Nephron (organoid): ENCODE results near the gene CC2D1B.

Experiments
- H3K27ac Mint-ChIP-seq, 3 experiments: 2 replicates each; pipeline ENCODE4 v1.8.0; 2020; ENCODE audit warnings: mixed read lengths in 3 of 3, mild to moderate bottlenecking in 2 of 3, moderate library complexity in 1 of 3
- H3K27me3 Mint-ChIP-seq: 2 replicates; pipeline ENCODE4 v1.8.0; 2021; ENCODE audit warnings: low read depth, mild to moderate bottlenecking, moderate library complexity, mixed read lengths
- H3K36me3 Mint-ChIP-seq: 2 replicates; pipeline ENCODE4 v1.8.0; 2020; ENCODE audit warnings: low read depth, mixed read lengths
- H3K4me1 Mint-ChIP-seq: 2 replicates; pipeline ENCODE4 v1.8.0; 2020; ENCODE audit warnings: mixed read lengths
- H3K4me3 Mint-ChIP-seq, 3 experiments: 2 replicates each; pipeline ENCODE4 v1.8.0; 2020; ENCODE audit warnings: mild to moderate bottlenecking in 3 of 3, mixed read lengths in 3 of 3, moderate library complexity in 2 of 3
- H3K9me3 Mint-ChIP-seq: 2 replicates; pipeline ENCODE4 v1.8.0; 2020; ENCODE audit warnings: mixed read lengths
- TF ChIP-seq, protein P1 (sequence below), 3 experiments: fragments of 200-600 bp; sonication (generic); IDR thresholded peaks; one replicate each; pipeline ENCODE4 v1.5.0; 2021; ENCODE audit warnings: antibody characterized with exemption in 3 of 3; ENCODE audit not compliant: unreplicated experiment in 3 of 3

CC2D1B gene

GRCh38 chr1:52345252-52345651 is 20.8 kb downstream of the CC2D1B start:
- Mint-ChIP-seq H3K4me1 (no peaks in the 10 kb centered on the region), H3K27ac (no peak overlapping the region), H3K9me3 (no peaks in the 10 kb centered on the region), H3K27me3 (no peaks in the 10 kb centered on the region), H3K4me3 (no peak overlapping the region), H3K36me3 (peaks cover 41% of the 10 kb centered on the region)
- TF ChIP-seq, protein P1, sequence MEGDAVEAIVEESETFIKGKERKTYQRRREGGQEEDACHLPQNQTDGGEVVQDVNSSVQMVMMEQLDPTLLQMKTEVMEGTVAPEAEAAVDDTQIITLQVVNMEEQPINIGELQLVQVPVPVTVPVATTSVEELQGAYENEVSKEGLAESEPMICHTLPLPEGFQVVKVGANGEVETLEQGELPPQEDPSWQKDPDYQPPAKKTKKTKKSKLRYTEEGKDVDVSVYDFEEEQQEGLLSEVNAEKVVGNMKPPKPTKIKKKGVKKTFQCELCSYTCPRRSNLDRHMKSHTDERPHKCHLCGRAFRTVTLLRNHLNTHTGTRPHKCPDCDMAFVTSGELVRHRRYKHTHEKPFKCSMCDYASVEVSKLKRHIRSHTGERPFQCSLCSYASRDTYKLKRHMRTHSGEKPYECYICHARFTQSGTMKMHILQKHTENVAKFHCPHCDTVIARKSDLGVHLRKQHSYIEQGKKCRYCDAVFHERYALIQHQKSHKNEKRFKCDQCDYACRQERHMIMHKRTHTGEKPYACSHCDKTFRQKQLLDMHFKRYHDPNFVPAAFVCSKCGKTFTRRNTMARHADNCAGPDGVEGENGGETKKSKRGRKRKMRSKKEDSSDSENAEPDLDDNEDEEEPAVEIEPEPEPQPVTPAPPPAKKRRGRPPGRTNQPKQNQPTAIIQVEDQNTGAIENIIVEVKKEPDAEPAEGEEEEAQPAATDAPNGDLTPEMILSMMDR (IDR thresholded peaks at IDR 0.05; ENCODE audit: unreplicated experiment in 3 of 3), result no peak

- Mint-ChIP-seq H3K4me3 (no peak overlapping the region), H3K4me1 (no peaks in the 10 kb centered on the region), H3K27ac (no peak overlapping the region), H3K9me3 (no peaks in the 10 kb centered on the region), H3K36me3 (peaks cover 46% of the 10 kb centered on the region), H3K27me3 (no peaks in the 10 kb centered on the region)
- TF ChIP-seq, protein P1 (IDR thresholded peaks at IDR 0.05; ENCODE audit: unreplicated experiment in 3 of 3), result no peak
These were observed 22.0 kb downstream of the CC2D1B start for GRCh38 chr1:52343979-52344378.

DNA sequence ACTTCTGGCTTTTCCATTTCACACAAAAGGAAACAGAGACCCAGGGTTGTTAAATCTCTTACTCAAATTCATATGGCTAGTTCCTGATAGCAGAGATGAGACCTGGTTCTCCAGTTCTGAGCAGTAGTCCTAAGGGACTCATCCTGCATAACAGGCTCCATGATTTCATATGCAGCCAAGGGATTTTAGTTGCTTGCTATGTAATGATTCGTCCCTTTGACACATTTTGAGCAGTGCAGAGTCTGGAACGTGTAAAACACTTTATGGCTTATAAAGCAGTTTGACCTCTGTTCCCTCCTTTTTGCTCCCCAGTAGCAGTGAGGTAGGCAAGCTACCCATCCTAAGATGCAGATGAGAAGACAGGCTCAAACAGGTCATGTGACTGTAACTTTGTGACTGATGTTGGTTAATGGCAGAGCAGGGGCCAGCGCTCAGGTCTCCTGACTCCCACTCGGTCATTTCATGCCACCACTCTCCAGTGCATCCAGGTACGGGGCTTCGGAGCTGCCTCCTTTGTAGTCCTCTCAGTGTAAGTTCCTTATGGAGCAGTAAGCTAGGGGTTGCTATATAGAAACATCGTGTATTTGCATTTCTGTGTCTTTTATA is 24.2 kb downstream of the CC2D1B start:
- no peaks in the 10 kb centered on the region for H3K27me3 Mint-ChIP-seq
- no peaks in the 10 kb centered on the region for H3K4me1 Mint-ChIP-seq
- TF ChIP-seq, protein P1 (IDR thresholded peaks at IDR 0.05; ENCODE audit: unreplicated experiment in 3 of 3), result no peak
- peaks cover 33% of the 10 kb centered on the region for H3K36me3 Mint-ChIP-seq
- H3K27ac Mint-ChIP-seq, result no peak overlapping the region
- H3K4me3 Mint-ChIP-seq, result no peak overlapping the region
- H3K9me3 Mint-ChIP-seq, result no peaks in the 10 kb centered on the region

DNA sequence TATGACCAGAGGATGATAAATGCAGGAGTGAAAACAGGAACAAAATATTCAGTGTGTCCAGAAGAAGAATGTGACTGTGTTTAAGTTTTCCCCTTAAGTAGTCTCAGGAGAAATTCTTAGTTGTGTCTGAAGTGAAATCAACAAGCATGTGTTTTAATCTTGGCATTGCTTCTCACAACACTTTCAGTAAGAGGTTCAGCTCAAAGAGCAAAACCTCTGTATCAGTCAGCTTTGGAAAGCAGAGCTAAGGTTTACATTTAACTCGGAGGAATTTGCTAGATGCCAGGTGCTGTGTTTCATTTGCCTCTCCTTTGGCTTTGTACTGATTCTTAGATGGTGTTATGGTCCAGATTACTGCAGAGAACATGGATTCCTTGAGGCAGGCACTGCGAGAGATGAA is 28.6 kb downstream of the CC2D1B start:
- no peaks in the 10 kb centered on the region for H3K4me1 Mint-ChIP-seq
- TF ChIP-seq, protein P1 (IDR thresholded peaks at IDR 0.05; ENCODE audit: unreplicated experiment in 3 of 3), result no peak
- no peaks in the 10 kb centered on the region for H3K27me3 Mint-ChIP-seq
- no peak overlapping the region for H3K4me3 Mint-ChIP-seq
- H3K27ac Mint-ChIP-seq, result no peak overlapping the region
- H3K36me3 Mint-ChIP-seq, result peaks cover 28% of the 10 kb centered on the region
- H3K9me3 Mint-ChIP-seq, result no peaks in the 10 kb centered on the region

DNA sequence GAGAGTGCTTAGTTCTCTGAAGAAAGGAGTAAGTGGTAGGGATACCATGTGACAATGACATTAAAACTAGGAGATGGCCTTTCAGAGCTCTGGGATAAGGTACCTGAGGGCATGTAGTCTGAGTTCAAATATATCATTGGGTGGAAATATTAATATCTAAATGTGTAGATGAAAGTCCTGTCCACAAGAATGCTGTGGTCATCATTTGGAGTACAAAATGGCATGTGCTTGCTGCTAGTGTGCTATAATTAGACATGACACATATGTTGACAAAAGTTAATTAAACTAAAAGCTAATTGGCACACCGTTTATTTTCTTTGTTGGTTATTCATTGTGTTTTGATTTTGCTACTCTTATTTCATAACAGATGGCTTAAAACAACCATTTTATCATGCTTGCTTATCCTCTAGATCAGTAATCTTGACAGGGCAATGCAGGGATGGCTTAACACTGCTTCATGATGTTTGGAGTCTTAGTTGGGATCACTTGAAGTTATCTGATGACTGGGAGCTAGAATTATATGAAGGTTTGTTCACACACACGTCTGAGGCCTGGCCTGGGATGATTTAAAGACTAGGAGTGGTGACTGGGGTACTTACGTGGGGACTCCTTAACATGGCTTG is 31.0 kb downstream of the CC2D1B start:
- TF ChIP-seq, protein P1 (IDR thresholded peaks at IDR 0.05; ENCODE audit: unreplicated experiment in 3 of 3), result no peak
- Mint-ChIP-seq H3K4me3 (no peak overlapping the region), H3K27ac (no peak overlapping the region), H3K9me3 (no peaks in the 10 kb centered on the region), H3K36me3 (peaks cover 22% of the 10 kb centered on the region), H3K4me1 (no peaks in the 10 kb centered on the region), H3K27me3 (no peaks in the 10 kb centered on the region)

GRCh38 chr1:52332411-52332810 is 33.6 kb downstream of the CC2D1B start:
- H3K9me3 Mint-ChIP-seq, result no peaks in the 10 kb centered on the region
- no peak overlapping the region for H3K4me3 Mint-ChIP-seq
- no peak overlapping the region for H3K27ac Mint-ChIP-seq
- H3K27me3 Mint-ChIP-seq, result no peaks in the 10 kb centered on the region
- H3K4me1 Mint-ChIP-seq, result no peaks in the 10 kb centered on the region
- TF ChIP-seq, protein P1 (IDR thresholded peaks at IDR 0.05; ENCODE audit: unreplicated experiment in 3 of 3), result no peak
- peaks cover 19% of the 10 kb centered on the region for H3K36me3 Mint-ChIP-seq
